HCT116 (cell line): Measurements from ENCODE around the gene CHRNA5.

Experiments
- ATF3 ChIP-seq: IDR thresholded peaks from 2 replicates; pipeline ENCODE4 v1.6.1; 2012
- CTCF ChIP-seq, 3 experiments: fragments of 200-600 bp in 1 of 3; sonication (generic) in 1 of 3; IDR thresholded peaks in 2 of 3; conservative IDR thresholded peaks in 1 of 3; 2 replicates each; pipeline ENCODE4 v1.5.1; 2012 to 2017; ENCODE audit warnings: low read depth in 2 of 3, low read length in 2 of 3, antibody characterized with exemption in 1 of 3, borderline replicate concordance in 1 of 3, control low read depth in 1 of 3, mild to moderate bottlenecking in 1 of 3, mixed read lengths in 1 of 3, mixed run types in 1 of 3, moderate library complexity in 1 of 3; ENCODE audit not compliant: insufficient read depth in 1 of 3
- ELF1 ChIP-seq: IDR thresholded peaks from 2 replicates; pipeline ENCODE4 v1.6.1; 2012; ENCODE audit warnings: low read depth, borderline replicate concordance
- EZH2 ChIP-seq: fragments of 200-600 bp; sonication (generic); IDR thresholded peaks from 2 replicates; pipeline ENCODE4 v1.6.1; 2017; ENCODE audit warnings: antibody characterized with exemption, mixed run types
- EZH2phosphoT487 ChIP-seq: fragments of 200-600 bp; IDR thresholded peaks from 2 replicates; pipeline ENCODE4 v1.6.1; 2018; ENCODE audit warnings: antibody characterized with exemption, borderline replicate concordance
- FOSL1 ChIP-seq: IDR thresholded peaks from 2 replicates; pipeline ENCODE4 v1.6.1; 2012; ENCODE audit warnings: low read depth
- JUND ChIP-seq: IDR thresholded peaks from 2 replicates; pipeline ENCODE4 v1.6.1; 2012
- MAX ChIP-seq: IDR thresholded peaks from 2 replicates; pipeline ENCODE4 v1.6.1; 2012
- POLR2A ChIP-seq: IDR thresholded peaks from 2 replicates; pipeline ENCODE4 v1.7.0; 2011; ENCODE audit warnings: borderline replicate concordance; ENCODE audit not compliant: insufficient read depth, insufficient read length; ENCODE audit errors: extremely low read depth
- POLR2AphosphoS5 ChIP-seq: IDR thresholded peaks from 2 replicates; pipeline ENCODE4 v1.6.1; 2011; ENCODE audit warnings: mild to moderate bottlenecking, low read depth, low read length, moderate library complexity
- SIN3A ChIP-seq: IDR thresholded peaks from 2 replicates; pipeline ENCODE4 v1.6.1; 2012; ENCODE audit warnings: low read depth
- SP1 ChIP-seq: IDR thresholded peaks from 2 replicates; pipeline ENCODE4 v1.6.1; 2012; ENCODE audit warnings: low read depth
- TCF7L2 ChIP-seq: IDR thresholded peaks from 2 replicates; pipeline ENCODE4 v1.7.0; 2011; ENCODE audit warnings: borderline replicate concordance, inconsistent platforms; ENCODE audit not compliant: insufficient read depth, insufficient read length; ENCODE audit errors: extremely low read depth
- ZFX ChIP-seq: fragments of 450-650 bp; IDR thresholded peaks from 2 replicates; pipeline ENCODE4 v1.6.1; 2017

GRCh38 chr15:78623786-78624497 lies 58.6 kb downstream of the CHRNA5 start:
- TF ChIP-seq POLR2A (no peak), EZH2phosphoT487 (no peak), CTCF (IDR thresholded peaks at IDR 0.05 in 2 of 3, conservative IDR thresholded peaks at IDR 0.05 in 1 of 3; ENCODE audit: borderline replicate concordance in 1 of 3, insufficient read depth in 1 of 3, low read depth in 2 of 3, low read length in 2 of 3) (no peak), POLR2AphosphoS5 (no peak), EZH2 (no peak), SIN3A (no peak), ELF1 (no peak), SP1 (no peak), FOSL1 (no peak), MAX (no peak), ZFX (no peak), ATF3 (no peak), TCF7L2 (no peak), JUND (no peak)
